HG02885 (cell line): Measurements from ENCODE around the gene FAM50A.

ENCODE experiments used
- ATAC-seq: cut with Tn5 transposase; IDR thresholded peaks from one replicate; pipeline ENCODE4 v1.9.1; 2021; ENCODE audit warnings: mild to moderate bottlenecking; ENCODE audit not compliant: unreplicated experiment, poor library complexity

The FAM50A gene

DNA sequence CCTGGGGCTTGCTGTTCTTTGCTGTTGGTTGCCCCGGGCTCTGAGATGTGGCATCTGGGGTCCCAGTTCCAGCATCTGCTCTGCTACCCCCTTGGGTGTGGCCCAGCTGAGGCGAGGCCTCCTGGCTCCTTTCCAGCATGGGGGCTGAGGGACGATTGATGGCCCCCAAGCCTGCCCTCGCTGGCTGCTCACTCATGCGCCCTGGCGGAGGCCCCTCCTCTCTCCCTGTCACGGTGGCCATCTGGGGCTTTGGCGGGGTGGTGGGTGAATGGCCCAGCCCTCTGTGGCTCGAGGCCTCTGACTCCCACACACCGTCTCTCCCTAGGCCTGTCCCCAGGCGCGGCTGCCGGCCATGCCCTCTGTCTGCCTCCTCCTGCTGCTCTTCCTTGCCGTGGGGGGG lies 15.9 kb downstream of the FAM50A start:
- ATAC-seq, result no peak

DNA sequence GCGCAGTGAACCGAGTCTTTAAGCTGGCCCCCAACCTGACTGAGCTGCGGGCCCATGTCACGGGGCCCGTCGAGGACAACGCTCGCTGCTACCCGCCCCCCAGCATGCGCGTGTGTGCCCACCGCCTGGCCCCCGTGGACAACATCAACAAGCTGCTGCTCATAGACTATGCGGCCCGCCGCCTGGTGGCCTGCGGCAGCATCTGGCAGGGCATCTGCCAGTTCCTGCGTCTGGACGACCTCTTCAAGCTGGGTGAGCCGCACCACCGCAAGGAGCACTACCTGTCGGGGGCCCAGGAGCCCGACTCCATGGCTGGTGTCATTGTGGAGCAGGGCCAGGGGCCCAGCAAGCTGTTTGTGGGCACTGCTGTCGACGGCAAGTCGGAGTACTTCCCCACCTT lies 16.4 kb downstream of the FAM50A start:
- ATAC-seq, result no peak

DNA sequence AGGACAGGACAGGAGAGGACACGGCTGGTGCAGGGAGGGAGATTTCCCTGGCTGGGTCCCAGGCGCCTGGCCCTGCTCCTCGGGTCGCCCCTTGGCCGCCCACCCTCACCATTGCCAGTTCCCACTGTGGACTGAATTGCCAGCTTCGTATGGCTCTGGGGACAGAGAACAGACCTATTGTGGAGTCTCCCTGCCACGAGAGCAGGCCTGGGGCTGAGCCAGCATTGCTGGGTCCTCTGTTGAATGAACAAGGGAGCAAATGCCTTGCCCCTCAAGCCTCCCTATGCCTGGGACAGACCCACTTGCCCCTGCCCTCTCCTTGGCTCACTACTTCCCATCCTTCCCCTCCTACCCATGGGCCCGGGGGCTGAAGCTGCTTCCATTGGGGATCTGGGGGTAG lies 18.5 kb downstream of the FAM50A start:
- no peak for ATAC-seq

DNA sequence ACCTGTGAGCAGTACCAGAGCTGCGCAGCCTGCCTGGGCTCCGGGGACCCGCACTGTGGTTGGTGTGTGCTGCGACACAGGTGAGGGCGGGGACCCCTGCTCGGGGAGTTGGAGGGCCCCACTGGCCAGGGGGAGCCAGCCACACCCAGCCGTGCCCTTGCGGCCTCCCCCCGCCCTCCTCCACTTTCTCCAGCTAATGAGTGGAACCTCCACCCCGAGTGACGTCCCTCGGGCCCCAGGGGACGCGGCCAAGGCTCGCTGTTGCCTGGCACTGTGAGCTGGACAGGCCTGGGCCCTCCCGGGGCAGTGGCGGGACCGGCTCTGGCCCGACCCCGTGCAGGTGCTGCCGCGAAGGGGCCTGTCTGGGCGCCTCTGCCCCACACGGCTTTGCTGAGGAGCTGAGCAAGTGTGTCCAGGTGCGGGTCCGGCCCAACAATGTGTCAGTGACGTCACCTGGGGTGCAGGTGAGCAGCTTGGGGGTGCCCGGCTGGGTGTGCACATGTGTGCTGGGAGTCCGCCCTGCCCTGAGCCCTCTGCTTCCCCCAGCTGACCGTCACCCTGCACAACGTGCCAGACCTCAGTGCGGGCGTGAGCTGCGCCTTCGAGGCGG lies 19.8 kb downstream of the FAM50A start:
- ATAC-seq, result no peak

DNA sequence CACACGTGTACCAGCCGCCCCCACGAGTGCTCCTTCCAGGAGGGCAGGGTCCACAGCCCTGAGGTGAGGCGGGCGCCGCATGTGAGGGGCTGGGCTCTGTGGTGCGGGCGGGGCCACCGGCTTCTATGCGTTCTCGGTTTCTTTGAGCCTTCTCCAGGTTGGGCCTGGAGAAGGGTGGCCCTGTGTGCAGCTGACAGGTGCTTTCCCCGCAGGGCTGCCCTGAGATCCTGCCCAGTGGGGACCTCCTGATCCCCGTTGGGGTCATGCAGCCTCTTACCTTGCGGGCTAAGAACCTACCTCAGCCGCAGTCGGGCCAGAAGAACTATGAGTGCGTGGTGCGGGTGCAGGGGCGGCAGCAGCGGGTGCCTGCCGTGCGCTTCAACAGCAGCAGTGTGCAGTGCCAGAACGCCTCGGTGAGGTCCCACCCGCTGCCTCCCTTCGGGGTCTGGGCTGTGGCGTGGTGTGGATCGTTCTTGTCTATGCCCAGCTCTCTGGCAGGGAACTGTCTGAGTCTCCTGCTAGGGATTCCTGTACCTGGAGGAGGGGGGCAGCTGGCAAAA lies 20.9 kb downstream of the FAM50A start:
- ATAC-seq, result no peak

DNA sequence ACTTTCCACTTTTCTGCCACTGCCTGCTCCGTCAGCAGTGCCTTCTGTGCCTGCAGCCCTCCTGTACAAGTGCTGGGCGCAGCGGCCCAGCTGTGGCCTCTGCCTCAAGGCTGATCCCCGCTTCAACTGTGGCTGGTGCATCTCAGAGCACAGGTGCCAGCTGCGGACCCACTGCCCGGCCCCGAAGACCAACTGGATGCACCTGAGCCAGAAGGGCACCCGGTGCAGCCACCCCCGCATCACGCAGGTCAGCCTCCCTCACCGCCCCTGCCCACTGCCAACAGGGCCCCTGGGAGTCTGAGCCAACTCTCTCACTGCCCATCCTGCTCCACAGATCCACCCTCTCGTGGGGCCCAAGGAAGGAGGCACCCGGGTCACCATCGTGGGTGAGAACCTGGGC lies 21.7 kb downstream of the FAM50A start:
- ATAC-seq, result no peak

DNA sequence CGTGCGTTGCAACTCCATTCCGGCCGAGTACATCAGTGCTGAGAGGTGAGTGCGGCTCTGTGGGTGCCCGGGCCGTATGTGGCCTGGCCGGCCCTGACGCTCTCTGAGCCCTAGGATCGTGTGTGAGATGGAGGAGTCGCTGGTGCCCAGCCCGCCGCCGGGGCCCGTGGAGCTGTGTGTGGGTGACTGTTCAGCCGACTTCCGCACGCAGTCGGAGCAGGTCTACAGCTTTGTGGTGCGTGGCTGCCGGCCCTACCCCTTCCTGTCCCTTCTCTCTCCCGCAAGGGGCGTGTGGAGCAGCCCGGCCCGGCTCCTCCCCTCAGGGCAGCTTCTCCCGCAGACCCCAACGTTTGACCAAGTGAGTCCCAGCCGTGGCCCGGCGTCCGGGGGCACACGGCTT lies 22.1 kb downstream of the FAM50A start:
- ATAC-seq, result no peak

DNA sequence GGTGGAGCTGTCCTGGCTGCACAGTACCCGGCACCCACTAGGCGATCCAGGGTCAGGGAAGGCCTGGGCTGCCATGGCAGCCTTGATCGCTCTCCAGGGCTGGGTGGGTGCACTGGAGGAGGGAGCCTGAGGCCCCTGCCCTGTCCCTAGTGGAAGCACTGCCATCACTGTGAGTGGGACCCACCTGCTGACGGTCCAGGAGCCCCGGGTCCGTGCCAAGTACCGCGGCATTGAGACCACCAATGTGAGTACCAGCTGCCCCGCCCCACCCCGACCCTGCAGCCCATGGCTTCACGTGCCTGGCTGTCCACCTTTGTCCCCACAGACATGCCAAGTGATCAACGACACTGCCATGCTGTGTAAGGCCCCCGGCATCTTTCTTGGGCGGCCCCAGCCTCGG lies 23.0 kb downstream of the FAM50A start:
- ATAC-seq, result no peak

DNA sequence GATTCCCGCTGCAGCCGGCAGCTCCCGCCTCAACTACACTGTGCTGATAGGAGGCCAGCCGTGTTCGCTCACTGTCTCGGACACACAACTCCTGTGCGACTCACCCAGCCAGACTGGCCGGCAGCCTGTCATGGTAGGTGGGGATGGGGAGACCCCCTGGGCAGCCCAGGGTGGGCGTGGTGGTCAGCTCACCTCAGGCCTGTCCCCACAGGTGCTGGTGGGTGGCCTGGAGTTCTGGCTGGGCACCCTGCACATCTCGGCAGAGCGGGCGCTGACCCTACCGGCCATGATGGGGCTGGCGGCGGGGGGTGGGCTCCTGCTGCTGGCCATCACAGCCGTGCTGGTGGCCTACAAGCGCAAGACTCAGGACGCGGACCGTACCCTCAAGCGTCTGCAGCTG lies 23.6 kb downstream of the FAM50A start:
- ATAC-seq, result no peak

DNA sequence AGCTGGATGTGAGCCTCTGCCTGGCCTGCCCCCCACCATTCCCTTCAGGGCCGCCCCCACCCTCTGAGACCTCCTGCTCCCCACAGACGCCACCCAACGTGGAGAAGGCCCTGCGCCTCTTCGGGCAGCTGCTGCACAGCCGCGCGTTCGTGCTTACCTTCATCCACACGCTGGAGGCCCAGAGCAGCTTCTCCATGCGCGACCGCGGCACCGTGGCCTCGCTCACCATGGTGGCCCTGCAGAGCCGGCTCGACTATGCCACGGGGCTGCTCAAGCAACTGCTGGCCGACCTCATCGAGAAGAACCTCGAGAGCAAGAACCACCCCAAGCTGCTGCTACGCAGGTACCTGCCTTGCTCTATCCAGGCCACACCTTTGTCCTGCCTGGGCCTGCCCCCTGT lies 24.3 kb downstream of the FAM50A start:
- no peak for ATAC-seq

DNA sequence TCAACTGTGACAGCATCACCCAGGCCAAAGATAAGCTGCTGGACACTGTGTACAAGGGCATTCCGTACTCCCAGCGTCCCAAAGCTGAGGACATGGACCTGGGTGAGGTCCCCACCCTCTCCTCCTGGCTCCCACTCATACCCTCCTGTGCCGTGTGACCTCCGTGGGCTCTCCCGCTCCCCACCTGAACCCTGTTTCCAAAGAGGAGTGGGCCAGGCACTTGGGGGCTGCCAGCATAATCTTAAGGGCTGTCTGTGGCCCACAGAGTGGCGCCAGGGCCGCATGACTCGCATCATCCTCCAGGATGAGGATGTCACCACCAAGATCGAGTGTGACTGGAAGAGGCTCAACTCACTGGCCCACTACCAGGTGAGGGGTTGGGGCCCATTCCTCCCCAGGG lies 25.2 kb downstream of the FAM50A start:
- ATAC-seq, result no peak

DNA sequence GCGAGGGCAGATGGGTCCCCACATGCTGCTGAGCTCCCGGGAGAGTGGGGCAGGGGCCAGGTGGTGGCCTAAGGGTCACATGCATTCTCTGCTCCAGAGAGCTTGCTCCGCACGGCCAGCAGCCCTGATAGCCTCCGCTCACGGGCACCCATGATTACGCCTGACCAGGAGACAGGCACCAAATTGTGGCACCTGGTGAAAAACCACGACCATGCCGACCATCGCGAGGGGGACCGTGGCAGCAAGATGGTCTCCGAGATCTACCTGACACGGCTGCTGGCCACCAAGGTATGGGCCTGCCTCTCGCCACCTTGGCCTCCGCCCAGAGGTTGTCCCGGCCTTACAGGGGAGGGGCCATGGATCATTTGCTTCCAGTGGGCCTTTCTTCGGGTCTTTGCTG lies 25.9 kb downstream of the FAM50A start:
- ATAC-seq, result no peak

DNA sequence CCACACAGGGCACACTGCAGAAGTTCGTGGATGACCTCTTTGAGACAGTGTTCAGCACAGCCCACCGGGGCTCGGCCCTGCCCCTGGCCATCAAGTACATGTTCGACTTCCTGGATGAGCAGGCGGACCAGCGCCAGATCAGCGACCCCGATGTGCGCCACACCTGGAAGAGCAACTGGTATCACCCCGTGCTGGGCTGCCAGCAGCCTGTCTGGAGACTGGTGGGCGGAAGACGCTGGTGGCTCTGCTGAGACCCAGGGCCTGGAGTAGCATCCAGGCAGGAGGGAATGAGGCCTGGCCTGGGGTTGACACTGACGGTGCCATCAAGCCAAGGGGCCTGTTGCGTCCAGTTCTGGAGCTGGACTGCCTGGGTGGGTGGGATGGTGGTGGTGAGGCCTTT lies 26.5 kb downstream of the FAM50A start:
- ATAC-seq, result no peak

DNA sequence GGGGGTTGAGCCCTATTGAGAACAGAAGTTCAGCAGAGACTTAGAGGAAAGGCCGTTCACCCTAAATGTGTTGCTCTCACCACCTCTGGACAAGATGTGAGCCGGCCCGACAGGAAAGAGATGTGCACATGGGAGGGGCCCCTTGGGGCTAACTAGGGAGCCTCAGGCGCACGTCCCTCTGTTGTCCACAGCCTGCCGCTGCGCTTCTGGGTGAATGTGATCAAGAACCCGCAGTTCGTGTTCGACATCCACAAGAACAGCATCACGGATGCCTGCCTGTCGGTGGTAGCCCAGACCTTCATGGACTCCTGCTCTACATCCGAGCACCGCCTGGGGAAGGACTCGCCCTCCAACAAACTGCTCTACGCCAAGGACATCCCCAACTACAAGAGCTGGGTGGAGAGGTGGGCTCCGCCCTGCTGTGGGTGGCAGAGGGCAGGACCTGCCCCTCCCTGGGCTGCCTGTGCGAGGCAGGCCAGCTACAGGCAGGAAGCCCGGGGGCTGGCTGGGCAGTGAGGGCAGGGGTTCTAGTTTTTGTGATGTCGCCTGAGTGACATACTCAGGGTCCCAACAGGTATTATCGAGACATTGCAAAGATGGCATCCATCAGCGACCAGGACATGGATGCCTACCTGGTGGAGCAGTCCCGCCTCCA lies 27.1 kb downstream of the FAM50A start:
- no peak for ATAC-seq

DNA sequence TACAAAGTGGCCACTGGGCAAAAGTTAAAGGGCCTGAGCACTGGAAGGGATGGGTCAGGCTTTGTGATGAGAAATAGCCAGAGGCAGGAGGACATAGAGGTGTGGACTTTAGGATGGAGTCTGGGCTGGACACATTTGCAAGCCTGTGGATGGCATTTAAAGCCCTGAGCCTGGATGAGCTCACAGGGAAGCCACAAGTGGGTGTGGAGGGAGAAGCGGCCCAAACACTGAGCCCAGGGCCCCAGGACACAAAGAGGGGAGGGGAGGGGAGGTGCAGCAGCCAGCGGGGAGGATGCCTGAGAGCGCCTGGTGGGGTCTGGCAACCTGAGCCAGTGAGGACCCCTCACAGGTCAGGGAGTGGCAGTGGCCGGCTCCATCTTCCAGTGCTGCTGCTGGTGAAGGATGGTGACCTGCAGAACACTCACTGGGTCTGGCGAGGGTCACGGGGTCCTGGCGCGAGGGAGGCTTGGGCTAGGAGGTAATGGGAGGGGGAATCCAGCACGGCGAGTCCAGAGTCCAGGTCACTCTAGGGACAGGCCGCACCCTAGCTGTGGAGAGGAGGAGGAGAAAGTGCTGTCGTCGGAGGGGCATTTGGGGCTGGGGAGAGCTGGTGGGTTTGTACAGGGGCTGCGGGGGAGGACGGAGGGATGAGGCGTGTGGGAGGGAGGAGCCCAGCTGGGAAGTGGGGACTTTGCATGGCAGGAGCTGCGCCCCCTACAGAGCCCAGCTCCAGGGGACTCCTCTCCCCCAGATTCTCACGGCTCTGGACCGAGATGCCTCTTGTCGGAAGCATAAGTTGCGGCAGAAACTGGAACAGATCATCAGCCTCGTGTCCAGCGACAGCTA lies 28.1 kb downstream of the FAM50A start:
- no peak for ATAC-seq

DNA sequence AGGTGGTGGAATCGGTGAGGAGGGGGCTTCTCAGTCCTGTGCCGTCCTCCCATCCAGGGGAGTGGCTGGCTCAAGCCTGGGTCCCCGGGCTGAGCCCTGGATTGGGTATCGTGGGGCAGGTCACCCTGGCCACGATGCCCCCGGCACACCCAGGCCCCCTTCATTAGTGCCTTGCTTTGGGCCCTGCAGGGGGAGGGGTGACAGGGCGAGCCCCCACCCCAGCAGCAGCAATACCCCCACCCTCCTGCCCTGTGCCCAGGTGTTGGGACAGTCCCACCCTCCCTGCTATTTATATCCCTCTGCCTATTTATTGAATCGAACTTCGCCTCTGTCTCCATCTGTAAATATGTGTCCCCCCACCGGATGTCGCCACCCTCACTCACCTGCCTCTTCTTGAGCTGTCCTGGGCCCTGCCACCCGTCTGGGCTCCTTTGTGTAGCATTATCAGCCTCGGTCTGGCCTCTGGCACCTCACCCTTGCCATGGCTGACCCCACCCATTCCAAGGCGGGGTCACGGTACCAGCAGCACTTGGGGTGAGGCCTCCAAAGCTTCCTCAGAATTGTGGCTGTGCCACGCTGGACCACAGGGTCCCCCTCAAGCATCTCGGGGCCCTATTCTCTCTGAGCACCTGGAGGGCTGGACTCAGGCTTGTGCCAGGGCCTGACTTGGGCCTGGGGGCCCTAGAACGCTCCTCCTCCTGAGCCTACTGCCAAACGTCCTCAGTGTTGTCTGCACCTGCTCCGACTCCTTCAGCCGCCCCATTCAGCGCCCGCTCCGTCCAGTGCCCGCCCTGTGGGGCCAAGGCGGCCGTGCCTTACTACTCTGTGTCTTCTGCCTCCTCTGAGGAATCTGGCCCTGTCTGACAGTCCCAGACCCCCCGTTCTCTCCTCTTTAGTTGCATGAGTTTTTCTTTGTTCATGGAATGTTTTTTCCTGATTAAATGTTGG lies 29.0 kb downstream of the FAM50A start:
- ATAC-seq, result no peak

DNA sequence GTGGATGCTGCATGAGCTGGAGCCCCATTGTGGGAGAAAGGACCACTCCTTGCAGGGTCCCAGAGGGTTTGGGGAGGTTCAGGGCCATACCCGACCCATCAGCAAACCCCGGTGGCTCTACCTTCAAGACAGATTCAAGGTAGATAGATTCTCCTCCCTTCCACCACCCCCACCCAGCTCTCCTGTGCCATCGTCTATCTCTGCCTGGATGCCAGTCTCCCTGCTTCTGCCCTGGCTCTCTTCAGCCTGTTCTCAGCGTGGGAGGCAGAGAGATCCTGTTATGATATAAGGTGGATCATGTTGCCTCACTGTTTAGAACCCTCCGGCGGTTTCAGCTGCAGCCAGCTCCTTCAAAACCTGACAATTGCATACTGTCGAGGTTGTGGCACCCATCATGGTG lies 29.7 kb downstream of the FAM50A start:
- no peak for ATAC-seq

DNA sequence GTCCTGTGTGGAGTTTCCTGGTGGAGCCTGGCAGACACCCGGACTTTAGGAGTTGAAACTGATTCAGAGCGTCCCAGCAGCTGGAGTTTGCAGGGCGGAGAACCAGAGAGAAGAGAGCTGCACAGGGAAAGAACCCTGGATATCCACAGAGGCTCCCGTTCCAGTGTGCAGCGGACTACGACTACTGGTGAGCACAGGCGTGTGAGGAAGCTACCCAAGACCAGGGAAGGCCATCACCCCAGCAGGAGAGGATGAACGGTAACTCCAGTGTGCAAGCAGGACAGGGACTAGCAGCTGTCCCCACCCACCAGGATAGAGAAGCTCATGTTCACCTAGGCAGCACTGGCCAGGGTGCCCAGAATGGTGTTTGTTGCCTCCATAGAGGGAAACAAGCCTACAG lies 32.9 kb downstream of the FAM50A start:
- ATAC-seq, result no peak

DNA sequence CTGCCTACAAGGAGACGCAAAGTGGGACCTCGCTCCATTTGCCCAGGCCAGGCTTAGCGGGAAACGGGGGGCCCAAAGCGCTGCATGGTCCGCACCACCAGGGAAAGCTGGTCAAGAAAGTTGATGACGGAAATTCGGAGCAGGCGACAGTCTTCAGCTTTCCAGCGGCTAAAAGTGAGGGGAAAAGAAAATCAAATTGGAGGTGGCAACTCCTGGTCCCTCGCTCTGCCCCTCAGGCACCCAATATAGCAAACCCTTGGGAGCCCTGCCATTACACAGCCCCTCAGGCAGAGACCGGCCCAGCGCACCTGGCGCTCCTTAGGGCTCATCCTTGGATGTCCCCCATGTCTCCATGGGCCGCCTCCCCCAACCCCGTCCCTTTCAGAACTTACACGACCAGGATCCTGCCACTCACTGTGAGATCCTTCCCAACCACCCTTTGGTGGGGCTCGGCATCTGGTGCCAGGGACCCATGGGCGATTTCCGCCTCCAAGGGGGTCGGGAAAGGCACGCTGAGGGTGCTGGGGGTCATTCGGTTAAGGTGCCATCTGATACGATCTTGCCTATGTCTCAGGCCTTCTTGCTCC lies 34.0 kb downstream of the FAM50A start:
- no peak for ATAC-seq
